Heart left ventricle (tissue), 13 donors: ENCODE results near the gene LARP4B.

Source experiments
- CTCF ChIP-seq, 12 donors: fragments of 200-600 bp; sonication (generic) in 4 of 12; IDR thresholded peaks; one replicate each; pipeline versions ENCODE4 v1.5.0 to v1.8.0; 2018 to 2022; ENCODE audit warnings: antibody characterized with exemption in 12 of 12, mild to moderate bottlenecking in 5 of 12
- POLR2A ChIP-seq, 2 donors: fragments of 450-650 bp; IDR thresholded peaks; one replicate each; pipeline ENCODE4 v1.6.1; 2017; ENCODE audit warnings: antibody characterized with exemption in 2 of 2, mild to moderate bottlenecking in 2 of 2, moderate library complexity in 2 of 2
- donor health status: ischemic (EF 13 %, LVEDD 7.1; RV severe dilation, severe dysfunction).
- donor health status: DM: no; HTN: yes; CAD: no.
- donor health status: DM: no; HTN: no; CAD: no.
- donor health status: ischemic (EF 25% LVEDD 6.9; RV normal size, moderate dysfunction).
- donor health status: ischemic (EF 25% LVEDD 5.7; RV mildly dilated, moderate dysfunction).
- donor health status: ischemic (EF 35%, LVEDD 5.7; RV mildly dilated, moderate dysfunction).
- donor health status: nonischemic (EF 11% LVEDD 7.7; RV severe dilation, severe dysfunction).
- donor health status: DM: yes; HTN: yes; CAD: no.
- donor health status: PGD.
- donor health status: ischemic (EF 29% LVEDD 5.4; RV normal size, mild dysfunction).
- donor health status: nonischemic (EF 23%, LVEDD 6.1; RV moderate dilation, normal function).

GRCh38 chr10:855079-855478 lies 76.4 kb downstream of the LARP4B start:
- TF ChIP-seq CTCF (IDR thresholded peaks at IDR 0.05) (no peak), POLR2A (IDR thresholded peaks at IDR 0.05) (no peak)
